Vagina (tissue), 2 donors: ENCODE results near the gene LIN7A. TPM values are rescaled to one million over a fixed set of nuclear protein-coding genes. Genes with fewer than 3 reads are reported as not detected.

Source experiments
- DNase-seq, 2 donors: peaks; one replicate each; pipeline ENCODE4 v3.0.0-alpha.2; 2017; ENCODE audit errors: extremely low spot score in 2 of 2
- H3K27ac ChIP-seq: fragments of 200-600 bp; sonication (generic); one replicate; pipeline ENCODE4 v1.5.1; 2019
- H3K27me3 ChIP-seq: fragments of 200-600 bp; sonication (generic); one replicate; pipeline ENCODE4 v1.5.1; 2019
- H3K36me3 ChIP-seq, 2 donors: fragments of 200-600 bp; sonication (generic); one replicate each; pipeline ENCODE4 v1.5.1; 2017 to 2019
- H3K4me1 ChIP-seq: fragments of 200-600 bp; sonication (generic); one replicate; pipeline ENCODE4 v1.5.1; 2019
- H3K4me3 ChIP-seq, 2 donors: fragments of 200-600 bp; sonication (generic); 1 replicate in 1 of 2; 2 replicates in 1 of 2; pipeline ENCODE4 v1.5.1; 2016 to 2019
- H3K9me3 ChIP-seq: fragments of 200-600 bp; sonication (generic); one replicate; pipeline ENCODE4 v1.5.1; 2019
- POLR2A ChIP-seq, 2 donors: fragments of 450-650 bp; IDR thresholded peaks; one replicate each; pipeline ENCODE4 v1.6.1; 2017; ENCODE audit warnings: antibody characterized with exemption in 2 of 2, mild to moderate bottlenecking in 2 of 2, moderate library complexity in 2 of 2
- POLR2AphosphoS5 ChIP-seq, 2 donors: sonication (generic); formaldehyde crosslinking; IDR thresholded peaks; one replicate each; pipeline ENCODE4 v1.9.0; 2017; ENCODE audit warnings: antibody characterized with exemption in 2 of 2, mild to moderate bottlenecking in 2 of 2, low read depth in 1 of 2; ENCODE audit not compliant: insufficient read depth in 1 of 2
- intact Hi-C: fragments of 100-400 bp; cut with DNase I; formaldehyde crosslinking; loops from one replicate; pipeline ENCODE4 v1.15.1; 2023
- total RNA-seq: library from RNA; depleted of rRNA; stranded (reverse); fragments of >200 nt; gene quantifications from one replicate; pipeline ENCODE4 v1.2.3, GENCODE V29; 2016
- TF ChIP-seq, protein P1 (sequence below), 3 experiments: fragments of 450-650 bp in 2 of 3; fragments of 200-600 bp in 1 of 3; sonication (generic) in 1 of 3; IDR thresholded peaks; one replicate each; pipeline ENCODE4 v1.5.1; 2017 to 2019; ENCODE audit warnings: antibody characterized with exemption in 3 of 3, mild to moderate bottlenecking in 2 of 3, moderate library complexity in 2 of 3

LIN7A gene
- total RNA-seq, 1 donor from 2014 or later: 12.5 TPM

DNA sequence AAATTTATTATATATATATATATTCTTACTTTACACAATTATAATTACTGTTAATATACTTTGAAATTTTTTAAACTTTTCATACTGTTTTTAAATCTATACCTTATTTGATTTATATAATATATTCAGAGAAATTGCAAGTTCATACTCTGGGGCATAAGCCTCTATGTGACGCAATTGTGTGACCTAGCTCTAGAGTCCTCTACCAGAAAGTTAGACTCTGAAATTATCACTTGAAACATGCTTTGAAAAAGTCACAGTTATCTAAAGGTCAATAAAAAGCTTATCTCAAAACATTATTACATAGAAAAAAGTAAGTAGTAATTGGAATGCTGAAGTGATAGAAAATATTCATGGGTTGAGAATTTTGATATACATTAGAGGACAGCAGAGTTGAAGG lies 93.8 kb downstream of the LIN7A start:
- intact Hi-C loops: no loop called here
- H3K4me1 ChIP-seq: no peaks in the 10 kb centered on the region
- DNase-seq: no peak

DNA sequence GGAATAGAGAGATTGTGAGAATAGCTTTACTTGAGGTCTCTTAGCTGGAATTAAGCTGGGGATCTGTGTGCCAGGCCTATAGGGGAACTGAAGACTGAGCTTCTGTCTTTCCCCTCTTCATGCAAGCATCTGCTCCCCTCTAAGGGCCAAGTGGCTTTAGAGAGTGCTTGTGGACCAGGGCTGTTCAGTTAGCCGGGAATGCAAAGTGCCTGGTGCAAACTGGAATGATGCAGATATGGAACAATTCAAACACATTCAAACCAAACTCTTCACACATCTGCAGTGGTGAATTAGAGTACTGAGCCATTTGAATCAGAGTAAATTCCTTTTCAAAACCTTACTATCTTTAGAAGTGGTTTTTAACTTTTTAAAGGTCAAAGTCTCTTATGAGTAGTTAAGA lies 99.0 kb downstream of the LIN7A start:
- TF ChIP-seq, protein P1, sequence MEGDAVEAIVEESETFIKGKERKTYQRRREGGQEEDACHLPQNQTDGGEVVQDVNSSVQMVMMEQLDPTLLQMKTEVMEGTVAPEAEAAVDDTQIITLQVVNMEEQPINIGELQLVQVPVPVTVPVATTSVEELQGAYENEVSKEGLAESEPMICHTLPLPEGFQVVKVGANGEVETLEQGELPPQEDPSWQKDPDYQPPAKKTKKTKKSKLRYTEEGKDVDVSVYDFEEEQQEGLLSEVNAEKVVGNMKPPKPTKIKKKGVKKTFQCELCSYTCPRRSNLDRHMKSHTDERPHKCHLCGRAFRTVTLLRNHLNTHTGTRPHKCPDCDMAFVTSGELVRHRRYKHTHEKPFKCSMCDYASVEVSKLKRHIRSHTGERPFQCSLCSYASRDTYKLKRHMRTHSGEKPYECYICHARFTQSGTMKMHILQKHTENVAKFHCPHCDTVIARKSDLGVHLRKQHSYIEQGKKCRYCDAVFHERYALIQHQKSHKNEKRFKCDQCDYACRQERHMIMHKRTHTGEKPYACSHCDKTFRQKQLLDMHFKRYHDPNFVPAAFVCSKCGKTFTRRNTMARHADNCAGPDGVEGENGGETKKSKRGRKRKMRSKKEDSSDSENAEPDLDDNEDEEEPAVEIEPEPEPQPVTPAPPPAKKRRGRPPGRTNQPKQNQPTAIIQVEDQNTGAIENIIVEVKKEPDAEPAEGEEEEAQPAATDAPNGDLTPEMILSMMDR (IDR thresholded peaks at IDR 0.05): no peak
- TF ChIP-seq POLR2AphosphoS5 (IDR thresholded peaks at IDR 0.05; ENCODE audit: insufficient read depth in 1 of 2, low read depth in 1 of 2) (no peak), POLR2A (IDR thresholded peaks at IDR 0.05) (no peak)
- no peaks in the 10 kb centered on the region for H3K9me3 ChIP-seq
- H3K4me3 ChIP-seq: no peak overlapping the region
- H3K36me3 ChIP-seq: no peaks in the 10 kb centered on the region
- no peak for DNase-seq
- no peak overlapping the region for H3K27ac ChIP-seq
- intact Hi-C loops: no loop called here
- peaks cover 13% of the 10 kb centered on the region for H3K4me1 ChIP-seq
- no peaks in the 10 kb centered on the region for H3K27me3 ChIP-seq

More for the DNA sequence above, 93.8 kb downstream of the LIN7A start:
- TF ChIP-seq POLR2A (IDR thresholded peaks at IDR 0.05) (no peak), POLR2AphosphoS5 (IDR thresholded peaks at IDR 0.05; ENCODE audit: insufficient read depth in 1 of 2, low read depth in 1 of 2) (no peak)
- TF ChIP-seq, protein P1 (IDR thresholded peaks at IDR 0.05): no peak
- H3K9me3 ChIP-seq: no peaks in the 10 kb centered on the region
- H3K27ac ChIP-seq: no peak overlapping the region
- H3K4me3 ChIP-seq: no peak overlapping the region
- H3K36me3 ChIP-seq: no peaks in the 10 kb centered on the region
- no peaks in the 10 kb centered on the region for H3K27me3 ChIP-seq

DNA sequence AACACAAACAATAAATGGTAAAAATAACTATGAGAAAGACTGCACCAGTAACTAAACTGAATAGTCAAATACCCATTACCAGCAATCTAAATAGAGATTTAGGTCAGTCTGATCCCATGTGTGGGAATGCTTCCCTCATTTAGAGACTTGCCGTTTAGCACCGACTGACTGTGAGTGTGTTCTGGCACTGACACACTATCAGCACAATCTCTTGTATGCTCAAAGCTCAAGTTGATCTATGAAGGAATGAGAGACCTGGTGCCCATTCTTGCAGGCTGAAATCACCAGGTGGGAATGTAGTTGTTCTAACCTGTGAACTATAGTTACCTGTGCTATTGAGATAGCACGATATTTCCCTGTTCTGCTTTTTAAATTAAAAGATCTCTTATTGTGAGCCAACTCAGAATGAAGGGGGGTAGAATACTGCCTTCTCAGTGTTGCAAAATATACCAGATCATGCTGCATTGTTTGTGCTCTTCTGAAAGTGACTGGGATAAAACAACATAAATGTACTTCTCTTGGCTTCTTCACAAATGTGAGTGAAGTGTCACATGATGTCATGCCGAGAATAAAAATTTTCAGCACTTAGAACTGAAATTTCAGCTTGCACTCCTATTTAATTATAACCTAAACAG lies 99.6 kb downstream of the LIN7A start:
- no peak overlapping the region for H3K4me3 ChIP-seq
- no peak overlapping the region for H3K27ac ChIP-seq
- H3K4me1 ChIP-seq: peaks cover 13% of the 10 kb centered on the region
- TF ChIP-seq POLR2AphosphoS5 (IDR thresholded peaks at IDR 0.05; ENCODE audit: insufficient read depth in 1 of 2, low read depth in 1 of 2) (no peak), POLR2A (IDR thresholded peaks at IDR 0.05) (no peak)
- TF ChIP-seq, protein P1 (IDR thresholded peaks at IDR 0.05): no peak
- H3K9me3 ChIP-seq: no peaks in the 10 kb centered on the region
- no peaks in the 10 kb centered on the region for H3K36me3 ChIP-seq
- intact Hi-C loops: no loop called here
- no peak for DNase-seq
- H3K27me3 ChIP-seq: no peaks in the 10 kb centered on the region

DNA sequence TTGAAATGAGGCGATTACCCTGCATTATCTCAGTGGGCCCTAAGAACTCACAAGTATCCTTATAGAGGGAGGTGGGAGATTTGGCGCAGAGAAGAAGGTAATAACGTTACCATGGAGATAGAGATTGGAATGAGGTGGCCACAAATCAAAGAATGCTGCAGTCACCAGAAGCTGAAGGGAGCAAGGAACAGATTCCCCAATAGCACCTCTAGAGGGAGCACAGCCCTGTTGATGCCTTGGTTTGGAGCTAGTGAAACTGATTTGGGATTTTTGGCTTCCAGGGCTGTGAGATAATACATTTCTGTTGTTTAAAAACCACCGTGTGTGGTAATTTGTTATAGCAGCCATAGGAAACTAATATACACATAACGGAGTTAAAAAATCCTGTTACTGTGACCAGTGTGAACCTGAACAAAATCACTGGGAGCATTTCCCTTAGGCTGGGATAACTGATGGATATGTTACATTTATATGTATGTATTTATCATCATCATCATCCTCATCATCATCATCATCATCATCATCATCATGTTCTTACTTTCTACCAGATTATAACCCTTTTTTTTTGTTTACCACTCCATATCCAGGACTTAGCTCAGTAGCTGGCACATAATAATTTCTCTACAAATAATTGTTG lies 100.3 kb downstream of the LIN7A start:
- Histone ChIP-seq H3K27ac (no peak overlapping the region), H3K36me3 (no peaks in the 10 kb centered on the region), H3K4me3 (no peak overlapping the region), H3K4me1 (peaks cover 13% of the 10 kb centered on the region), H3K27me3 (no peaks in the 10 kb centered on the region), H3K9me3 (no peaks in the 10 kb centered on the region)
- TF ChIP-seq, protein P1 (IDR thresholded peaks at IDR 0.05): peak in 2 of 3 experiments; percentile 41 to 51
- no peak for TF ChIP-seq POLR2AphosphoS5 (IDR thresholded peaks at IDR 0.05; ENCODE audit: insufficient read depth in 1 of 2, low read depth in 1 of 2)
- DNase-seq: no peak
- intact Hi-C loops: no loop called here

DNA sequence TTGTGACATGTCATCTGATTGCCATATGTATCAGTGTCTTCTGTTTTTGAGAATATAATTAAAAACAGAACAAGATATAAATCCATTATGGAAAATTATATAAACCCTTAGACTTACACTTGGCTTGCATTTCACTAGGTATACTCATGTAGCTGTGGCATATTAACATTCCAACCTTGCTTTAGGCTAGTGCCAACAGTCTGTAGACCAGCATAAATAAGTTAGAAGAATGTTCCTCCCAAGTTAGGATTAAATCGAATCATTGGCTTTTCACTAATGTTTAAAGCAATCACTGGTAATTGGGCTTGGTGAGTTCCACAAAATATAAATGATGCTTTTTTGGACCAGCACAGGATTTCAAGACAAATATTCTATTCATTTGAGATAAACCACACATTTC lies 103.0 kb downstream of the LIN7A start:
- TF ChIP-seq POLR2AphosphoS5 (IDR thresholded peaks at IDR 0.05; ENCODE audit: insufficient read depth in 1 of 2, low read depth in 1 of 2): no peak
- no peak for TF ChIP-seq POLR2A (IDR thresholded peaks at IDR 0.05)
- TF ChIP-seq, protein P1 (IDR thresholded peaks at IDR 0.05): no peak
- no peaks in the 10 kb centered on the region for H3K9me3 ChIP-seq
- H3K36me3 ChIP-seq: no peaks in the 10 kb centered on the region
- DNase-seq: no peak
- no peaks in the 10 kb centered on the region for H3K27me3 ChIP-seq
- H3K4me1 ChIP-seq: peaks cover 13% of the 10 kb centered on the region
- intact Hi-C loops: no loop called here
- no peak overlapping the region for H3K4me3 ChIP-seq
- no peak overlapping the region for H3K27ac ChIP-seq
